GM18951 (cell line): ENCODE data around the gene ALDH3B2.
A peak's percentile ranks its signal among the peaks of the same experiment; 100 is the strongest.

ENCODE experiments used
- POLR2A ChIP-seq: IDR thresholded peaks from 4 replicates; pipeline ENCODE4 v1.6.1; 2011; ENCODE audit warnings: mild to moderate bottlenecking; ENCODE audit not compliant: insufficient read length, insufficient read depth; ENCODE audit errors: extremely low read depth
- in situ Hi-C: fragments of 300-500 bp; cut with MboI; formaldehyde crosslinking; loops from one replicate; pipeline ENCODE4 v1.12.0; 2022; ENCODE audit warnings: low sequenced_read_pairs, mixed read lengths, inconsistent platforms; ENCODE audit not compliant: unreplicated experiment

ALDH3B2 gene

GRCh38 chr11:67647471-67647870 is 27.0 kb downstream of the ALDH3B2 start:
- no peak for TF ChIP-seq POLR2A
- in situ Hi-C loops, result no loop called here

- TF ChIP-seq POLR2A, result peak; percentile 41
- in situ Hi-C loops, result no loop called here
These were observed 27.7 kb downstream of the ALDH3B2 start for GRCh38 chr11:67646535-67647336.

GRCh38 chr11:67645521-67646461 is 28.6 kb downstream of the ALDH3B2 start:
- in situ Hi-C loops, result no loop called here
- TF ChIP-seq POLR2A, result no peak

- no peak for TF ChIP-seq POLR2A
- in situ Hi-C loops, result no loop called here
These were observed 29.7 kb downstream of the ALDH3B2 start for GRCh38 chr11:67644472-67645418.

- in situ Hi-C loops, result no loop called here
- no peak for TF ChIP-seq POLR2A
These were observed 30.4 kb downstream of the ALDH3B2 start for GRCh38 chr11:67644042-67644441.

GRCh38 chr11:67642173-67643120 is 32.0 kb downstream of the ALDH3B2 start:
- in situ Hi-C loops, result no loop called here
- no peak for TF ChIP-seq POLR2A

- no peak for TF ChIP-seq POLR2A
- in situ Hi-C loops, result no loop called here
These were observed 32.9 kb downstream of the ALDH3B2 start for GRCh38 chr11:67641338-67642172.

GRCh38 chr11:67640758-67641337 is 33.6 kb downstream of the ALDH3B2 start:
- in situ Hi-C loops, result no loop called here
- no peak for TF ChIP-seq POLR2A

GRCh38 chr11:67640021-67640757 is 34.2 kb downstream of the ALDH3B2 start:
- in situ Hi-C loops, result no loop called here
- no peak for TF ChIP-seq POLR2A

- no peak for TF ChIP-seq POLR2A
- in situ Hi-C loops, result no loop called here
These were observed 35.0 kb downstream of the ALDH3B2 start, which contains the start of gene TBX10 for GRCh38 chr11:67639438-67639859. TSS of gene TBX10 (minus strand) at chr11:67639763. CDS start at chr11:67639472, 291 bp downstream.
